DMS53 treated with DMSO at 0.1 percent for 48 hours (cell line): ENCODE data around the gene FAM131A.

Experiments
- DNase-seq: peaks from one replicate; lab custom pipeline; 2025; ENCODE audit not compliant: unreplicated experiment; lab: John Stamatoyannopoulos, UW

Gene FAM131A

GRCh38 chr3:184388936-184389230 is 51.5 kb downstream of the FAM131A start:
- no peak for DNase-seq

DNA sequence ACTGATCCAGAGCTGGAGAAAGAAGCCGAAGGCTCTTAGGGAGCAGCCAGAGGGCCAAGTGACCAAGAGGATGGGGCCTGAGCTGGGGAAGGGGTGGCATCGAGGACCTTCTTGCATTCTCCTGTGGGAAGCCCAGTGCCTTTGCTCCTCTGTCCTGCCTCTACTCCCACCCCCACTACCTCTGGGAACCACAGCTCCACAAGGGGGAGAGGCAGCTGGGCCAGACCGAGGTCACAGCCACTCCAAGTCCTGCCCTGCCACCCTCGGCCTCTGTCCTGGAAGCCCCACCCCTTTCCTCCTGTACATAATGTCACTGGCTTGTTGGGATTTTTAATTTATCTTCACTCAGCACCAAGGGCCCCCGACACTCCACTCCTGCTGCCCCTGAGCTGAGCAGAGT is 52.0 kb downstream of the FAM131A start:
- no peak for DNase-seq

DNA sequence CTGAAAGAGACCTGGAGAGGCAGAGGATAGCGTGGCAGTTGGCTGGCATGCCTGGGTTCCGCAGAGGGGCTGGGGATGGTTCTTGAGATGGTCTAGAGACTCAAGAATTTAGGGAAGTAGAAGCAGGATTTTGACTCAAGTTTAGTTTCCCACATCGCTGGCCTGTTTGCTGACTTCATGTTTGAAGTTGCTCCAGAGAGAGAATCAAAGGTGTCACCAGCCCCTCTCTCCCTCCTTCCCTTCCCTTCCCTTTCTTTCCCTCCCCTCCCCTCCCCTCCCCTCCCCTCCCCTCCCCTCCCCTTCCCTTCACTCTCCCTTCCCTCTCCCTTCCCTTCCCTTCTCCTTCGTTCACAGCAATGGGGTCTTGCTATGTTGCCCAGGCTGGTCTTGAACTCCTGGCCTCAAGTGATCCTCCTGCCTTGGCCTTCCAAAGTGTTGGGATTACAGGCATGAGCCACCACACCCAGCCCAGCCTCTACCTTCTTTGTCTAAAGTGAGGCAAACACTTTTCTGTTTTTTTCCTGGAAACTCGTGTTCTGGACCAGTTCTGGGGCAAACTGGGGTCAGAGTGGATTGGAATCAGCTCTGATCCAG is 52.6 kb downstream of the FAM131A start:
- DNase-seq = no peak

- DNase-seq = no peak
These were observed 53.9 kb downstream of the FAM131A start for GRCh38 chr3:184391266-184391665.

GRCh38 chr3:184395320-184395660 is 57.9 kb downstream of the FAM131A start:
- DNase-seq = peak; percentile 66
